NCI-H345 (cell line): Measurements from ENCODE around the gene PUS1.

Experiments
- DNase-seq: peaks from one replicate; lab custom pipeline; 2025; lab: John Stamatoyannopoulos, UW

Gene PUS1

GRCh38 chr12:131915823-131916222, 13.3 kb upstream of the PUS1 start:
- DNase-seq, result no peak

- no peak for DNase-seq
Observed at GRCh38 chr12:131916306-131917138, 12.6 kb upstream of the PUS1 start.

DNA sequence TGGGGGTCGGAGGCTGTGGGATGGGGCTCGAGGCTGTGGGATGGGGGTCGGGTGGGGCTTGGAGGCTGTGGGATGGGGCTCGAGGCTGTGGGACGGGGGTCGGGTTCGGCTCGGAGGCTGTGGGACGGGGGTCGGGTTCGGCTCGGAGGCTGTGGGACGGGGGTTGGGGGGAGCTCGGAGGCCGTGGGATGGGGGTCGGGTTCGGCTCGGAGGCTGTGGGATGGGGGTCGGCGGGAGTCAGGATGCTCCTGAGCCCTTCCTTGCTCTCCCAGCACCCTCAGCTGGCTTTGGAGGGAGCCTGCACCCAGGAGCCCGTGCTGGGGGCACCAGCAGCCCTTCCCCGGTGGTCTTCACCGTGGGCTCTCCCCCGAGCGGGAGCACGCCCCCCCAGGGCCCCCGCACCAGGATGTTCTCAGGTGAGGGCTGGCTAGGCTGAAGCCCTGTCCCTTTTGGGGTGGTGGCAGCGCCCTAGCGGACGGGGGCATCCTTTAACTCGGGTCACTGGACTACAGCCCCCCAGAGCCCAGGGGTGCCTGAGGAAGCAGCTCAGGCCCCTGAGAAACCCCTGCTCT, 11.9 kb upstream of the PUS1 start:
- DNase-seq, result no peak

GRCh38 chr12:131917711-131918306, 11.3 kb upstream of the PUS1 start:
- DNase-seq, result no peak

DNA sequence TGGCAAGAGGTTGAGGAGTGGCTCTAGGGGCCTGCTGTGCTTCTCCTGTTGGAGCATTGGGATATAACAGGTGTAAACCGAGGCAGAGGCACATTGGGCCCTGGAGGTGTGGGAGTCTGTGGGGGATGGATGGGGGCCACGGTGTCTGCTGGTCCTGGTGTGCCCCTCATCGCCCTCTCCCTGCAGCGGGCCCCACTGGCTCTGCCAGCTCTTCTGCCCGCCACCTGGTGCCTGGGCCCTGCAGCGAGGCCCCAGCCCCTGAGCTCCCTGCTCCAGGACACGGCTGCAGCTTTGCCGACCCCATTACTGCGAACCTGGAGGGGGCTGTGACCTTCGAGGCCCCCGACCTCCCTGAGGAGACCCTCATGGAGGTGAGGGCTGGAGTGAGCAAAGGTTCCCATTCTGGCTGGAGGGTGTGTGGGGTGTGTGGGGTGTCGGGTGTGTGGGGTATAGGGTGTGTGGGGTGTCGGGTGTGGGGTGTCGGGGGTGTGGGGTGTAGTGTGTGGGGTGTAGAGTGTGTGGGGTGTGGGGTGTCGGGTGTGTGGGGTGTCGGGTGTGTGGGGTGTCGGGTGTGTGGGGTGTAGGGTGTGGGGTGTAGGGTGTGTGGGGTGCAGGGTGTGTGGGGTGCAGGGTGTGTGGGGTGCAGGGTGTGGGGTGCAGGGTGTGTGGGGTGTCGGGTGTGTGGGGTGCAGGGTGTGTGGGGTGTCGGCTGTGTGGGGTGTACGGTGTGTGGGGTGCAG, 10.6 kb upstream of the PUS1 start:
- no peak for DNase-seq

DNA sequence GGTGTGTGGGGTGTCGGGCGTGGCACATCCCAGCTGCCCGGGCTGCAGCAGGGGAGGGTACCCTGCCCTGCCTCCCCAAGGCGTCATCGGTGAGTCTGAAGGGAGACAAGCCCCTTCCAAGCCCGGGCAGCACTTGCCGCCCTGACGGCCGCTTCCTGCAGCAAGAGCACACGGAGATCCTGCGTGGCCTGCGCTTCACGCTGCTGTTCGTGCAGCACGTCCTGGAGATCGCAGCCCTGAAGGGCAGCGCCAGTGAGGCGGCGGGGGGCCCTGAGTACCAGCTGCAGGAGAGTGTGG, 10.1 kb upstream of the PUS1 start:
- DNase-seq, result no peak

GRCh38 chr12:131919366-131920156, 9.5 kb upstream of the PUS1 start:
- no peak for DNase-seq

GRCh38 chr12:131920157-131920508, 8.9 kb upstream of the PUS1 start:
- DNase-seq, result no peak

GRCh38 chr12:131920902-131921840, 7.9 kb upstream of the PUS1 start:
- no peak for DNase-seq

DNA sequence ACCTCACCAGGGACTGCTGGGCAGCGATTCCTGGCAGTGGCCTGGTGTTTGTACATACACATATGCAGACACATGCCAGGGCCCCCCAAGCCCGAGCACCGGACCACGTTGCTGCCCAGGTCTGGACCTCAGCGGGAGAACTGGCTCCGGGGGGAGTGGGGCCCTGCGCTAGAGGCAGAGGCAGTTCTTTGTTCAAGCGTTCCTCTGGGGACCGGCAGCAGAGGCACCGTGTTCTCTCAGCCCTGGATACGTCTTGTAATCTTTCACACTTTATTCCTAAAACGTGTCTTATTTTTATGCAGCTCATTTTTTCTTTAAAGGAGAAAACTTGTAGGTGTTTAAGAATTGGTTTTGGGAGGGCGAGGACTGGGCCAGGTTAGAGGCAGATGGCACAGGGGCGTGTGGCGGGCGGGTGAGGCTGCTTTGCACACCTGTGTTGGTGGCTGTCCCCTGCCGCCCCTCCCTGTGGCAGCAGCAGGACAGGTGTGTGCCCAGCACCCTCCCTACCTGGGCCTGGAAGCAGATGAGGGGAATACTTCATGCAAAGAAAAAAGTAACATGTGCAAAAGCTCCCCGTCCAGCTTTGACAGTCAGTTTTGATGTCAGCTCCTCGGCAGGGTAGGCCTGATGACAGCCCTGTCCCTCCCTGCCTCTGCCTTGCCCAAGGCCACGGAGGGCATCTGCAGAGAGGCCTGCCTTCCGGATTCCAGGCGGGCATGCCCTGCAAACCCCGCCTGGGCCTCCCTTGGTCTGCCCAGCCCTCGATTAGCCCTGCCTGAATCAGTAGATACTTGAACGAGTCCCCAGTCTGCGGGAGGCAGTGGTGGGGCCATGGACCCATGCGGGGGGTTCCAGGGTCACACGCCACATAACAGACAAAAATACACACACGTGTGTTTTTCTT, 7.0 kb upstream of the PUS1 start:
- DNase-seq, result no peak

DNA sequence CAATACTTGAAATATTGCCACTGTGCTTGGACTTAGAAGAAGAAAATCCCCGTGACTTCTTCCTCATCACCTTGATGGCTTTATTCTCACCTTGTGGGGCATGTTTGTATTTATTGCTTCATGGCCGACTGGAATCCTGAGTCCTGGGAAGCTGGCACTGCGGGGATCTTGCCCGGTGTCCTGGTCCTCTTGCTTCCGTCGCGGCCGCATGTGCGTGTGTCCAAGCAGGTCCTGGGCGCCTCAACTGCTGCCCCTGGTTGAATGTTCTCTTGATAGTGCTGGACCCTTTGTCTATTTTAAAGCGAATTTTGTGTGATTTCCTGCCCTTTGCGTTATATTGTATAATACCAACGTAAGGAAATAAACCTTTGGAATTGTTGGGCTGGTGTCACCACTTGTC, 6.3 kb upstream of the PUS1 start:
- DNase-seq, result no peak

DNA sequence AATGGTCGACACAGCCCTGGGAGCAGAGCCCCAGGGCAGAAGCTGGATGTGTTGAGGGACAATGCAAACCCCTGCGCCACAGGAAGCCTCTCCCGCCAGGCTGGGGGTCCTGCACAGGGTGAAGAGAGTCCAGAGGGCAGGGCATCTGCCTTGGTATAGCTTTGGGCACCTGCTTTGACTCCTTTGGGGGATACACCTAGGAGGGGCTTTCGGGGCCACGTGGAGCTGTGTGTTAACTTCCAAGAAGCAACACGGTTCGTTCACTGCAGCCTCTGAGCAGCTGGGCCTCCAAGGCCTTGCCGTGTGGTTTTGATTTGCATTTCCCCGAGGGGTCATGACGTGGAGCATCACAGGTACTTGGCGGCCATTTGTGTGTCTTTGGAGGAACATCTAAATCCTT, 5.8 kb upstream of the PUS1 start:
- DNase-seq, result no peak

DNA sequence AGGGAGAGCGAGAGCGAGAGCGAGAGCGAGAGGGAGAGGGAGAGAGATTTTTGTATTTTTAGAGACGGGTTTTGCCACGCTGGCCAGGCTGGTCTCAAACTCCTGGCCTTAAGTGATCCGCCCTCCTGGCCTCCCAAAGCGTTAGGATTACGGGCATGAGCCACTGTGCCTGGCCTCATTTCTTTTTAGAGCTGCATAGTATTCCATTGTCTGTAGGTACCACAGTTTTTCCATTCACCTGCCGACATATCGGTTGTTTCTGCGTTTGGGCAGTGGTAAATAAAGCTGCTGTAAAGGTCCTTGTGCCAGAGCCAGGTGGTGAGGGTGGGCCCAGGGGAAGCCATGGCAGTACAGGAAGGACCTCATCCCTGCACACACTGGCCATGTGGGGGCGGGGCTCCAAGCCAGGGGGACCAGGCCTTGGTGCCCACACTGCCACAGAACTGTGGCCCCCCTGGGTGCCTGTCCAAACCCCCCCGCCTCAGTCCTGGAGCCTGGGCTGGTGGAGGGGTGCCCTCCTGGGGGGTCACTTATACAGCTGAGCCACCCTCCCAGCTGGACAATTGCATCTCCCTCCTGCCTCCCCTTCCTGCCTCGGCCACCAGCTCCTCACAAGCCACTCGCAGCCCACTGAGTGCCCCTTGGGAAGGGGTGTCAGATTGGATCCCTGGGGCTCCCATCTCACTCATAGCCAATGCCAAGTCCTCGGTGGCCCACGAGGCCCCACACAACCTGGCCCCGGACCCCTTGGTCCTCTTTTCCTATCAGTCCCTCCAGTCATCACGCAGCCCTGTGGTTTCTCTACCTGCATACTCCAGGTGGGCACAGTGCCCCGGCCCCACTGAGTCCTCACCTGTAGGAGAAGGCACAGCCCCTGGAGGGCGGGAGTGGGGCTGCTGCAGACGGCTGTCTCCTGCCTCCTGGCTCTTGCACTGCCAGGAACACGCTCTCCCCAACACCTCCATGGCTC, 1.7 kb upstream of the PUS1 start:
- no peak for DNase-seq

DNA sequence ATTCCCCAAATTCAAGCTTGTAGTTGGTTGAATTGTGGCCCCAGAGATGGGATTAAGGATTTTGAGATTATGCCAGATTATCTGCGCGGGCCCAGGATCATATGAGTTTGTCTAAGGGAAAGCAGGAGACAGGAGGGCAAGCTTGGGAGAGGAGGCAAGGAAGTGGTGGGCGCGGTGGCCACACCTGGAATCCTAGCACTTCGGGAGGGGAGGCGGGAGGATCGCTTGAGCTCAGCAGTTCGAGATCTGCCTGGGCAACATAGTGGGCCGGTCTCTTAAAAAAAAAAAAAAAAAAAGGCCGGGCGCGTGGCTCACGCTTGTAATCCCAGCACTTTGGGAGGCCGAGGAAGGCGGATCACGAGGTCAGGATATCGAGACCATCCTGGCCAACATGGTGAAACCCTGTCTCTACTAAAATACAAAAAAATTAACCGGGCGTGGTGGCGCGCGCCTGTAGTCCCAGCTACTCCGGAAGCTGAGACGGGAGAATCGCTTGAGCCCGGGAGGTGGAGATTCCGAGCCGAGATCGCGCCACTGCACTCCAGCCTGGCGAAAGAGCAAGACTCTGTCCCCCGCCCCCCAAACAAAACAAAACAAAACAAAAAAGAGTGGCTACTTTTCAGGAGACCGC, 881 bp upstream of the PUS1 start:
- DNase-seq, result no peak

DNA sequence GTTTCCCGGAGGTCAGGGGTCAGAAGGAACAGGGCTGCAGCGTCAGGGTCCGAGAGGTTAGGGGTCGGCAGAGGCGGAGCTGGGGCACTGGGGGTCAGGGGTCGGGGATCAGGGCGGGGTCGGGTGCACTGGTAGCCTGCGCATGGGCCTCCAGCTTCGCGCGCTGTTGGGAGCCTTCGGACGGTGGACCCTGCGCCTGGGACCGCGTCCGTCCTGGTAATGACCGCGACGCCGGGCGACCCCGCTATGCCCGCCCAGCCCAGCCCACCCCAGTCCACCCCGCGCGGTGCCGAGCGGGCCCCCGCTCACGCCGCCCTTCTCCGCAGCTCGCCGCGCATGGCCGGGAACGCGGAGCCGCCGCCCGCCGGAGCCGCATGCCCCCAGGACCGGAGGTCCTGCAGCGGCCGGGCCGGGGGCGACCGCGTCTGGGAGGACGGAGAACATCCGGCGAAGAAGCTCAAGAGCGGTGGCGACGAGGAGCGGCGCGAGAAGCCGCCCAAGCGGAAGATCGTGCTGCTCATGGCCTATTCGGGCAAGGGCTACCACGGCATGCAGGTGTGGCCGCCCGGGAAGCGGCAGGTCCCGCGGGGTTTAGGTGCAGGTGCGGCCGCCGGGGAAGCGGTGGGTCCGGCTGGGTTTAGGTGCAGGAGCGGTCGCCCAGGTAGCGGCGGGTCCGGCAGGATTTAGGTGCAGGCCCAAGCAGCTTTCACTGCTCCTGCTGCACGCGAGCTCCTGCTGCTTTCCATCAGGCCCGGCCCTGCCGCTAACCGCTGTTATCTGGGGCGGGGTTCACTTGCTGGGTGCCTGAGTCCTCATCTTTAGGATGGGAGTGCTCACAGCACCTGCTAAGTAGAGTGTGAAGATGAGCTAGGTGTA, 743 bp downstream of the PUS1 start:
- peak; percentile 14 for DNase-seq

DNA sequence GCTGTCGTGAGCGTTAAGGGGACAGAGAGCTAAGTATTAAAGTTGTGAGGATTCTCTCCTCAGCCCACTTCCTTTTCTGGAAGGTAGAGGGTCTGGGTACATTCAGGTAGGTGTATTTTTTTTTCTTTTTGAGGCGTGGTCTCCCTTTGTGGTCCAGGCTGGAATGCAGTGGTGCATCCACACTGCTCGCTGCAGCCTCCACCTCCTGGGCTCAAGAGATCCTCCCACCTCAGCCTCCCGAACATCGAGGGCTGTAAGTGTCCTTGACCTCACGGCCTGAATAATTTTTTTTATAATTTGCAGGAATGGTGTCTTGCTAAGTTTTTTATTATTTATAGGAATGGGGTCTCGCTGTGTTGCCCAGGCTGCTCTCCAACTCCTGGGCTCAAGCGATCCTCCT, 1.4 kb downstream of the PUS1 start:
- no peak for DNase-seq

GRCh38 chr12:131933387-131933786, 4.3 kb downstream of the PUS1 start:
- DNase-seq, result no peak
